Measurements from ENCODE around the gene ARHGAP22.

Gene ARHGAP22

DNA sequence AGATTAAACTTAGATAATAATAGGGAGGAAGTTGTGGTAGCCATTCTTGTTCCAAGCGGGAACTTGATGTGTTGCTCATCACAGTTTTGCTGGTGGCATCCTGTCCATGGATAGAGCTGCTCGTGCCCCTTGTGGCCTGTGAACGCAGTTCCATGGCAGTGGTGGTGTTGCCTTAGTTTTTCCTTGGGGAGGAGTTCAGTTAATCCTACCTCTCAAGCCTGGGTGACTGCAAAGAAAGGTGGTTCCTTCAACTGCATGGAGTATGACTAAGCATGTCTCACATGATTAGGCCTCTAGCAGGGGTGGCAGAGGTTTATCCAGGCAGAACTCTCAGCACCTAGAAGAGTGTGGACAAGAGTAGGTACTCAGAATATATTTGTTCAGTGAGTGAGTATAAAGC, 198.7 kb downstream of the ARHGAP22 start:
- Histone ChIP-seq H3K27ac (ENCODE audit: low read length) (no peak overlapping the region), H3K36me3 (replicated peaks; ENCODE audit: insufficient read depth, low read length) (no peaks in the 10 kb centered on the region), H3K9me3 (replicated peaks; ENCODE audit: insufficient read depth, low read length) (no peaks in the 10 kb centered on the region), H3K9ac (ENCODE audit: low read length) (no peak overlapping the region), H3K27me3 (replicated peaks; ENCODE audit: insufficient read depth, low read length) (no peaks in the 10 kb centered on the region), H3K9me2 (replicated peaks; ENCODE audit: insufficient read depth, low read length) (no peaks in the 10 kb centered on the region), H3K79me2 (ENCODE audit: low read length) (no peaks in the 10 kb centered on the region), H2AFZ (ENCODE audit: low read length) (no peak overlapping the region), H4K20me1 (ENCODE audit: insufficient read depth, low read length) (no peaks in the 10 kb centered on the region), H3K4me3 (ENCODE audit: low read length) (no peak overlapping the region), H3F3A (ENCODE audit: insufficient read depth, low read length) (no peaks in the 10 kb centered on the region), H3K4me2 (ENCODE audit: low read depth, low read length) (no peak overlapping the region), H3K4me1 (ENCODE audit: low read length) (no peaks in the 10 kb centered on the region)
- no peak for TF ChIP-seq EZH2 (optimal IDR thresholded peaks at IDR 0.05; ENCODE audit: low read depth, low read length)
- TF ChIP-seq, protein P1, sequence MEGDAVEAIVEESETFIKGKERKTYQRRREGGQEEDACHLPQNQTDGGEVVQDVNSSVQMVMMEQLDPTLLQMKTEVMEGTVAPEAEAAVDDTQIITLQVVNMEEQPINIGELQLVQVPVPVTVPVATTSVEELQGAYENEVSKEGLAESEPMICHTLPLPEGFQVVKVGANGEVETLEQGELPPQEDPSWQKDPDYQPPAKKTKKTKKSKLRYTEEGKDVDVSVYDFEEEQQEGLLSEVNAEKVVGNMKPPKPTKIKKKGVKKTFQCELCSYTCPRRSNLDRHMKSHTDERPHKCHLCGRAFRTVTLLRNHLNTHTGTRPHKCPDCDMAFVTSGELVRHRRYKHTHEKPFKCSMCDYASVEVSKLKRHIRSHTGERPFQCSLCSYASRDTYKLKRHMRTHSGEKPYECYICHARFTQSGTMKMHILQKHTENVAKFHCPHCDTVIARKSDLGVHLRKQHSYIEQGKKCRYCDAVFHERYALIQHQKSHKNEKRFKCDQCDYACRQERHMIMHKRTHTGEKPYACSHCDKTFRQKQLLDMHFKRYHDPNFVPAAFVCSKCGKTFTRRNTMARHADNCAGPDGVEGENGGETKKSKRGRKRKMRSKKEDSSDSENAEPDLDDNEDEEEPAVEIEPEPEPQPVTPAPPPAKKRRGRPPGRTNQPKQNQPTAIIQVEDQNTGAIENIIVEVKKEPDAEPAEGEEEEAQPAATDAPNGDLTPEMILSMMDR (IDR thresholded peaks at IDR 0.05; ENCODE audit: low read length) = no peak
- no peak for DNase-seq

DNA sequence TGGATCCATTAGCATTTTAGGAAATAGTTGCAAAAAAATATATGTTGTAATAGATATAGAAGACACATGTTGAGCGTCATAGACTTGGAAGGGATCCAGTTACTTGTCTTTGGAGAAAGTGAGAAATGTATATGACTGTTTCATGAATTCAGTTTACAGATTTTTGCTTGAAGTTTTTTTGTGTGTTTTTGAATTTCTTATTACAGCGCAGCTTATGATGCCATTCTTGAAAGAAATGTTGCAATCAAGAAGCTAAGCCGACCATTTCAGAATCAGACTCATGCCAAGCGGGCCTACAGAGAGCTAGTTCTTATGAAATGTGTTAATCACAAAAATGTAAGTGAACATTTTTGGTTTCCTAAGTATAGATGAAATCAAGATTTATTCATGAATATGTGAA, 200.2 kb downstream of the ARHGAP22 start:
- Histone ChIP-seq H3K36me3 (replicated peaks; ENCODE audit: insufficient read depth, low read length) (no peaks in the 10 kb centered on the region), H3K9me3 (replicated peaks; ENCODE audit: insufficient read depth, low read length) (no peaks in the 10 kb centered on the region), H3K9me2 (replicated peaks; ENCODE audit: insufficient read depth, low read length) (no peaks in the 10 kb centered on the region), H3K27ac (ENCODE audit: low read length) (no peak overlapping the region), H3K4me3 (ENCODE audit: low read length) (no peak overlapping the region), H2AFZ (ENCODE audit: low read length) (no peak overlapping the region), H3K4me1 (ENCODE audit: low read length) (no peaks in the 10 kb centered on the region), H3F3A (ENCODE audit: insufficient read depth, low read length) (no peaks in the 10 kb centered on the region), H3K27me3 (replicated peaks; ENCODE audit: insufficient read depth, low read length) (no peaks in the 10 kb centered on the region), H4K20me1 (ENCODE audit: insufficient read depth, low read length) (no peaks in the 10 kb centered on the region), H3K79me2 (ENCODE audit: low read length) (no peaks in the 10 kb centered on the region), H3K4me2 (ENCODE audit: low read depth, low read length) (no peak overlapping the region), H3K9ac (ENCODE audit: low read length) (no peak overlapping the region)
- DNase-seq = no peak
- TF ChIP-seq EZH2phosphoT487 (IDR thresholded peaks at IDR 0.05; ENCODE audit: low read length) (no peak), EZH2 (optimal IDR thresholded peaks at IDR 0.05; ENCODE audit: low read depth, low read length) (no peak)
- TF ChIP-seq, protein P1 (IDR thresholded peaks at IDR 0.05; ENCODE audit: low read length) = no peak

DNA sequence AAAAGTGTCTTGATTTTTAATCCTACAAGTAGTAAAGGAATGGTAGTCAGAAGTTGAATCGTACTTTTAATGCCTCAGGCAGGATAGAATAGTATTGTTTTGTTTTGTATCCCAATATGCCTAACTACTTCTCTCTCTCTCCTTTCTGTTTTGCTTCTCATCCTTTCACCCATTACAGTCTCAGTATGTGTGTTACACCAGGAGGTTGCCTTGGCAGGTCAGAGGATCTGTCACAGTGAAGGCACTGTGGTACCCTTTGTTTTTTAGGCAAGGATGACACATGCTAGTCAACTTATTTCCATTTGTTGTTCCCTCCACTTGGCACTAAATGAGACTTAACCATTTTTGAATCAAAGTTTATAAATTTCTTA, 204.0 kb downstream of the ARHGAP22 start:
- no peak overlapping the region for H2AFZ ChIP-seq (ENCODE audit: low read length)
- no peak for TF ChIP-seq EZH2 (optimal IDR thresholded peaks at IDR 0.05; ENCODE audit: low read depth, low read length)
- TF ChIP-seq, protein P1 (IDR thresholded peaks at IDR 0.05; ENCODE audit: low read length) = no peak
- TF ChIP-seq EZH2phosphoT487 (IDR thresholded peaks at IDR 0.05; ENCODE audit: low read length) = no peak
- no peaks in the 10 kb centered on the region for H3K27me3 ChIP-seq (replicated peaks; ENCODE audit: insufficient read depth, low read length)
- no peak overlapping the region for H3K27ac ChIP-seq (ENCODE audit: low read length)
- no peak overlapping the region for H3K9ac ChIP-seq (ENCODE audit: low read length)
- DNase-seq = no peak
- H3K9me3 ChIP-seq (replicated peaks; ENCODE audit: insufficient read depth, low read length) = no peaks in the 10 kb centered on the region
- H3K36me3 ChIP-seq (replicated peaks; ENCODE audit: insufficient read depth, low read length) = no peaks in the 10 kb centered on the region
- H4K20me1 ChIP-seq (ENCODE audit: insufficient read depth, low read length) = no peaks in the 10 kb centered on the region
- H3K79me2 ChIP-seq (ENCODE audit: low read length) = no peaks in the 10 kb centered on the region
- no peak overlapping the region for H3K4me3 ChIP-seq (ENCODE audit: low read length)
- H3K9me2 ChIP-seq (replicated peaks; ENCODE audit: insufficient read depth, low read length) = no peaks in the 10 kb centered on the region
- no peaks in the 10 kb centered on the region for H3F3A ChIP-seq (ENCODE audit: insufficient read depth, low read length)
- no peaks in the 10 kb centered on the region for H3K4me1 ChIP-seq (ENCODE audit: low read length)
- H3K4me2 ChIP-seq (ENCODE audit: low read depth, low read length) = no peak overlapping the region

Data from MM.1S (cell line).